ENCODE measurements around the gene TRIP6.

- TF ChIP-seq POLR2A (IDR thresholded peaks at IDR 0.05; ENCODE audit: low read depth, low read length) (peak; percentile 71; the same call in 1 of the 2 replicates), POLR2AphosphoS5 (IDR thresholded peaks at IDR 0.05; ENCODE audit: low read depth, low read length) (peak; percentile 82), TAF1 (IDR thresholded peaks at IDR 0.05; ENCODE audit: borderline replicate concordance, low read depth, low read length) (no peak)
These were observed 22.0 kb downstream of the TRIP6 start, which contains the start of gene UFSP1 for GRCh38 chr7:100888988-100889750.

Measured in GM12892 (cell line).